Endothelial cell of umbilical vein (primary cell): ENCODE measurements around the gene ZDHHC11.

Source experiments
- EZH2 ChIP-seq: IDR thresholded peaks from 2 replicates; pipeline ENCODE4 v1.6.1; 2012; ENCODE audit warnings: borderline replicate concordance, low read depth, mild to moderate bottlenecking, moderate library complexity, low read length, inconsistent platforms; ENCODE audit not compliant: severe bottlenecking
- FOS ChIP-seq: IDR thresholded peaks from 2 replicates; pipeline ENCODE4 v1.6.1; 2011; ENCODE audit warnings: mild to moderate bottlenecking, low read length, moderate library complexity, borderline replicate concordance; ENCODE audit not compliant: insufficient read depth
- MYC ChIP-seq: IDR thresholded peaks from one replicate; pipeline ENCODE4 v1.6.1; 2011; ENCODE audit warnings: mild to moderate bottlenecking, low read depth, low read length
- POLR2A ChIP-seq: IDR thresholded peaks from 2 replicates; pipeline ENCODE4 v1.6.1; 2012; ENCODE audit warnings: low read depth, mild to moderate bottlenecking, control low read depth, low read length
- POLR2AphosphoS5 ChIP-seq: IDR thresholded peaks from 2 replicates; pipeline ENCODE4 v1.6.1; 2012; ENCODE audit warnings: low read depth, mild to moderate bottlenecking, control low read depth, low read length, moderate library complexity; ENCODE audit not compliant: insufficient read depth
- TF ChIP-seq, protein P1 (sequence below), 2 donors: IDR thresholded peaks; 1 replicate in 1 of 2; 2 replicates in 1 of 2; pipeline ENCODE4 v1.5.1; 2011; ENCODE audit warnings: low read length in 2 of 2, mild to moderate bottlenecking in 2 of 2, moderate library complexity in 2 of 2, control low read depth in 1 of 2, inconsistent platforms in 1 of 2, low read depth in 1 of 2; ENCODE audit not compliant: insufficient read depth in 1 of 2; ENCODE audit errors: extremely low read depth in 1 of 2
- TF ChIP-seq, protein P2 (sequence below): IDR thresholded peaks from 2 replicates; pipeline ENCODE4 v1.6.1; 2011; ENCODE audit not compliant: insufficient read depth, insufficient read length

DNA sequence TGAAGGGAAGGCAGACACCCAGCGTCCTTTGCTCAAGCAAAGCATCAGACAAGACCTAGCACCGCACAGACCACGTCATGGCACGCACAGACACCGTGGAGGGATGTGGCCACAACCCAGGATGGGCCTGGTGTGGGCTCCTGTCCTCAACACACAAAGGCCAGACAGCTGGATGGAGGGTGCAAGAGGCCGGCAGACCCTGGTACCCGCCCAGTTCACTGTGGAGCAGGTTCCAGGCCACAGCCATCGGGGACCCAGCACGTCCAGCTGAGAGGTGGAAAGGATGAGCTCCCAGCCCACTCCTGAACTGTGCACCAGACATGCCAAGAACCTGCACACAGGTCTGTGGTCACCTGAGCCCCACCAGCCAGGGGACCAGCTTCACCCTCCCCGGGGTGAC lies 15.0 kb upstream of the ZDHHC11 start:
- TF ChIP-seq POLR2AphosphoS5 (no peak), POLR2A (no peak), EZH2 (no peak), MYC (no peak), FOS (no peak)
- TF ChIP-seq, protein P1, sequence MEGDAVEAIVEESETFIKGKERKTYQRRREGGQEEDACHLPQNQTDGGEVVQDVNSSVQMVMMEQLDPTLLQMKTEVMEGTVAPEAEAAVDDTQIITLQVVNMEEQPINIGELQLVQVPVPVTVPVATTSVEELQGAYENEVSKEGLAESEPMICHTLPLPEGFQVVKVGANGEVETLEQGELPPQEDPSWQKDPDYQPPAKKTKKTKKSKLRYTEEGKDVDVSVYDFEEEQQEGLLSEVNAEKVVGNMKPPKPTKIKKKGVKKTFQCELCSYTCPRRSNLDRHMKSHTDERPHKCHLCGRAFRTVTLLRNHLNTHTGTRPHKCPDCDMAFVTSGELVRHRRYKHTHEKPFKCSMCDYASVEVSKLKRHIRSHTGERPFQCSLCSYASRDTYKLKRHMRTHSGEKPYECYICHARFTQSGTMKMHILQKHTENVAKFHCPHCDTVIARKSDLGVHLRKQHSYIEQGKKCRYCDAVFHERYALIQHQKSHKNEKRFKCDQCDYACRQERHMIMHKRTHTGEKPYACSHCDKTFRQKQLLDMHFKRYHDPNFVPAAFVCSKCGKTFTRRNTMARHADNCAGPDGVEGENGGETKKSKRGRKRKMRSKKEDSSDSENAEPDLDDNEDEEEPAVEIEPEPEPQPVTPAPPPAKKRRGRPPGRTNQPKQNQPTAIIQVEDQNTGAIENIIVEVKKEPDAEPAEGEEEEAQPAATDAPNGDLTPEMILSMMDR (IDR thresholded peaks at IDR 0.05; ENCODE audit: extremely low read depth in 1 of 2, insufficient read depth in 1 of 2, low read depth in 1 of 2, low read length in 2 of 2) = no peak
- TF ChIP-seq, protein P2, sequence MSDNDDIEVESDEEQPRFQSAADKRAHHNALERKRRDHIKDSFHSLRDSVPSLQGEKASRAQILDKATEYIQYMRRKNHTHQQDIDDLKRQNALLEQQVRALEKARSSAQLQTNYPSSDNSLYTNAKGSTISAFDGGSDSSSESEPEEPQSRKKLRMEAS = no peak
